ENCODE data around the gene RBMS1.
A peak's percentile ranks its signal among the peaks of the same experiment; 100 is the strongest.

RBMS1 gene

DNA sequence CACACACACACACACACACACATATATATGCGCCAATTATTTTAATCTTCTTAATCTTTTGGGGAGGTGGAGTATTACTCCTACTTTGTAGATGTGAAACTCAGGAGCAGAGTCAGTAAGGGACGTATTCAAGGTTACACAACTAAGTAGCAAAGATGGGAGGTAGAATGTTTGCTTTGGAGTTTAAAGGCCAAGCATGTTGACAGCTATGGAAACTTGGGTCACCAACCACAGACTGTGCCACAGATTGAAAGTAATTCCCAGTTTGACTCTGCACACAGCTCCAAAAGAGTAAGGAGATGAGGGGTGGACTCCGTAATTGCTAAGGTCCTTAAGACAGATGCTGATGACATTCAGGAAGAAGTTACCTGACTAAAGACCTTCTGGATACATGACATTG, 168.7 kb downstream of the RBMS1 start:
- DNase-seq: no peak

DNA sequence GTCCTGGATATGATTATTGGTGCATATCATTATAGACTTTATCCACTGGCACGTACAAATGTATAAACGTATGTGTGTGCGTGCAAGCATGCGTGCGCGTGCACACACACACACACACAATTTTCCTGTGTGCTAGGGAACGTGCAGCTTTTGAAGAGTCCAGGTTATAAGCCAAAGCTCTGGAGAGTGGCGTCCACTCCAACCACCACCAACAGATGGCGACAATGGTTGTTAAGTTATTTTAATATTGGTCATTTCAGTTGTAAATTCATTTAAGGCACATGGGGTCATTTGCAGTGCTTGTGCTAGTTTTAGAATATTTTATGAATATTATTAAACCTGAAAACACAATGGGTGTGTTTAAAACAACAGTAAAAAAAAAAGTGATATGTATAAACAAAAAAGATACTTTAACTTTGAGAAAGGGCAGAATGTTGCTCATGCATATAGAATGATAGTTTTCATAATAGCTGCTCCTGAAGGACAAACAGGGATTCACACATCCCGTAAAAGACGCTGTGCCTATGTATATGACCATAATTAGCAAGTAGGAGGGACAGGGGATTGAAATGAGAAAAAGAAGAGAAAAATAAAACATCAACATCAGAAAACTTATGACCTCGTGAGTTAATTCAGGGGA, 169.3 kb downstream of the RBMS1 start:
- DNase-seq: peak; percentile 73

DNA sequence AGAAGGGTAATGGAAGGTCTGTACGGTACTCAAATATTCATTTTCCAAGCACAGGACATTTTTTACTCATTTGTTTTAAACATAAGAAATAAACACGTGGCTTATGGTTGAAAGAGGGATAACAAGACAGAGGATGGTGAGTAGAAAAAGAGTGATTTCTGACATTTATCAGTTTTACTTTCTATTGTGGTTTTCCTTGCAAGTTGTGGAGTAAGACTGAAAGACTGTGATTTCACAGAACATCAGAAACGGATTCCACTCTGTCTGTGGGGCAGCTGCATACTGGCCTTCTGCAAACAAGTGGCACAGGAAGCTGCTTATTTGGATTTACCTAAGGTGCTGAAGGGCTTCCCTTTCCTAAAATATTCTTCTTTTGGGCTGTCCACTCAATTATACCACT, 171.3 kb downstream of the RBMS1 start:
- no peak for DNase-seq

DNA sequence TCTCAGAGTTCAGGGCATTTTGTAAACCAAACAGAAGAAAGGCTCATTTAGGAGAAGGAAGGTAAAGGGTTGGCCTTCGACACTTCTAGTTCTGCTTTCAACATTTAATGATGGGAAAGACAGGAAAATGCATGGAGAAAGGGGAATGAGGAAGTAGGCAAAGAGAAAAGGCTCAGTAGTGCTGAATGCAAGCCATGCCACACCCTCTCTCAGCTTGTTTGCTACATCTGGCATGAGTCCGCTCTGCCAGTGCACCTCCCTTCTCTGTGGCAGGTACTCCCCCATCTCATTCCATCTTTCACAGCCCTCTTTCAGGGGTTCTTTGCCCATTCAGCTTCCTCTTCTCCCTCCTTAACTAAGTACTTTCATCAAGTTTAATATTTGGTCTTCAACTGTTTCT, 172.6 kb downstream of the RBMS1 start:
- DNase-seq: no peak

DNA sequence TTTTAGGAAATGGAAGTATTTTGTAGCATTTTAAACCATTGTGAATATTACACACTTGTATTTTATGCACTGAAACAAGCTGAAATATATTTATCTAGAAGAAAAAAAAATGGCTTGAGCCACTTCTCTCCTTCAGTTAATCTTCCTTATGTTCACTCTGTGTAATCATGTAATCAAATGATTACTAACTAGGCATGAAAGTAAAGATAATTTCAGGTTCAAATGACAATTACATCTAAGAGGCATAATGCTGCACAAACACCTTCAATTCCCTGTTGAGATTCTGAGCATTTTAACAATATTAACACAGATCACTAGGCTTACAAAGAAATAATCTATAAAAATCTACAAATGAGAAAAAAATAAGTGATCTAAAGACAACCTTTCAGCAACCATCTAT, 173.9 kb downstream of the RBMS1 start:
- no peak for DNase-seq

DNA sequence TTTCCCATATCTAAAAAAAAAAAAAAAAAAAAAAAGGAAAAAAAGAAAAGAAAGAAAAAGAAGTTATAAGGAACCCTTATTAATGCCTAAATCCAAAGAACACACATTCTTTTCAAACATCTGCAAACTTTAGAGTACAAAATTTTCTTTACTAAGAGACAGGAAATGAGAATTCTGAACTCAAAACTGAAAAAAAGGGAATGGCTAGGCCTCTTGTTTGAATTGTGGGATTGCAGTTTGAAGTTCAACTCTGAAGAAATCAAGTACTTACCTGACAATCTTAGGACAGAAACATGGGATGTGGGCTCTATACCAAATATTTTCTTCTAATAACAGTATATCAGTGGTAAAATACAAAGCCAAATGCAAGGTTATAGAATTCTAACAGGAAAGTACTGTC, 175.4 kb downstream of the RBMS1 start:
- no peak for DNase-seq

DNA sequence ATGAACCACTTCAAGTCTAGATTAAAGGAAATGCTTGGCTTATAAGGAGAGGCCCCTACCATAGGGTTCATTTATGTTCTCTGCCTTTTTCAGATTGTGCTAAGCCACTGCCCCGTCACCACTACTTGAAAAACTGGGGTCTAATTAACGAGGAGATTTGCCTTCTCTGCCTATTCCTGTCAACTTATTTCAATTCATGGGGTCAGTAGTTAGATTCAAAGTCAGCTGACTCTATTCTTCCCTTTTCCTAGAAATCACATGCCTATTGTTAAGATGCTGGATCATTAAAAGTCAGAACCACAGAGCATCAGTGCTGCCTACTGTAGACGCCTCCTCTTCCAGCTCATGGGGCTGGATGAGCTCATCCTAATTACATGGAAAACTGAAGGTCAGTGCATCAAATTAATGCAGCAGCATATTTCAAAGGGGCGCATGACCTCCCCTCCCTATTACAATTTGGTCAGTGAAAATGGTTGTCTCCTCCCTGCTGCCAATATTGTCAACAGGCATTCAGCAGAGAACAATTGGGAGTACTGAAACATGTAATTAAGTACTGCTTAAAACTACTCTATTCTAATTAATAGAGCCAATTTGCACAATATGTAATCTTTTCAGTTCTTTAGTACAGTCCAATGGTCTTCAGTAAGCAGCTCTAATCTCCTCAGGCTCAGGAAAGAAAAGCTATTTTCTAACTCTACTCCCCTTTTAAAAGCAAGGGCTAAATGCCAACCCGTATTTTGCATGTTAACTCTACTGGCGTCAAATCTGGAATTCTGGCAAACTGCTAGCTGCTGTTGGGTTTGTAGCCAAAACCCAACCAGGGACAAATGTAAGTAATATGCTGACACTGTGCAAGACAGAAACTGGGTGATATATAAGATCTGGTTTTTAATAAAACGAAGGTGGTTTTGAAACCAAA, 176.2 kb downstream of the RBMS1 start:
- DNase-seq: no peak

DNA sequence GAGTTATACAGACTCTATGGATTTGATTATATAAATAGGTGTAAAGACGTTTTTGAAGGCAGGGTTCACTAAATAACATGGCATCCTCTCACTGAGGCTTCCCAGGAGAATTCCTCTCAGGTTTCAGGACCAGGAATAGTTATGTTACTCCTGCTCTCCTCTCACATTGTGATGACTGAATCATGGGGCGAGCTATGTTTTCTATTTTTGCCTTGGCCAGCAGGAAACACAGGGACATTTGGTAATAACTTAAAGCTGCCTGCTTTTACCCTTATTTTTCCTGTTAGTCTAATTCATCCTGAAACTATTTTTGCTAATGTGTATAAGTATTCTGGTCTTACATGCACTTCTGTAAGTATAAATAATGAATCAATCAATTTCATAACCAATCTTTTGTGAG, 178.3 kb downstream of the RBMS1 start:
- DNase-seq: no peak

DNA sequence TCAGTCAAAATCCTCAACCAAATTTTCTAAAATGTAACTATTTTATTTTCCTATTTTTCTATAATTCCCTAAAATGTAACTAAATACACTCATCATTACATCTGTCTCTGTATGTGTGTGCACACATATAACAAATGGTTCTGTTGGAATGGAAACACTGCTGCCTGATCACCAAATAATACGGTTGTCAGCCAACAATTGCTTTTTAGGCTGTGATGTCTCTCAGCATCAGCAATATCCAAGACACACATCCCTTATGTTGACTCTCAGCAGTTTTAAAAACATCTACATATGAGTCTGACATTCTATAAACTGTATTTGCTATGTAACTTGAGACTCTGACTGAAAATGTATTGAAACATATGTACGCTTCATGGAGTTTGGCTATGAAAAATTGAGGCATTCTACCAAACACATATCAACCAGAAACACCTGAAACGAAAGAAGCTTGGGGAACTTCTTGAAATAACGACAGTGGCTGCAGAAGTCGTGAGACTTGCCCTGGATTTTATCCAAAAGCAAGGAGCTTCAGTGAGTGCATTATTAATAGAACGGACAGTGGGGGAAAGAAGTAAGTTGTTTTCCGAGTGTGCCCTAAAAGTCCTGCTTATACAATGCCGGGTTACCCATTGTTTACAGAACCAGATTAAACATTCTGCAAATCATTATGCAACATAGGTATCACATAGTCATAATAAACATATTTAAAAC, 183.3 kb downstream of the RBMS1 start:
- no peak for DNase-seq

DNA sequence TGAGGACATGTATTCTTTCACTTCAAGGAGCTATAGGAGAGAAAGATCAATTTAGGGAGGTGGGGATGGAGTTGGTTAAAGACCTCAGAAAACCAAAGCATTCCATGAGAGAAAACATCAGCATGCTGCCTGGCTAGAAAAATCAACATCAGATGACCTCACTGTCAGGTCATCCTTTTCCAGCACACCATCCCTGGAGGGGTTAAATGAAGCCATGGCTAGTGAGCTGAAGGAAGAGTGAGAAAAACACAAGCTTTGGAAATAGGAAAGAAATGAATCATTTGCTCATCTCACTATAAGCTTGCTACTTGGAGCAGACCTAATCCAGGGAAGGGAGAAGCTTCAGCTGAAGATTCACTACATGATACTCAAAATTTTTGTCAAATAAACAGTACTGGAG, 184.0 kb downstream of the RBMS1 start:
- no peak for DNase-seq

DNA sequence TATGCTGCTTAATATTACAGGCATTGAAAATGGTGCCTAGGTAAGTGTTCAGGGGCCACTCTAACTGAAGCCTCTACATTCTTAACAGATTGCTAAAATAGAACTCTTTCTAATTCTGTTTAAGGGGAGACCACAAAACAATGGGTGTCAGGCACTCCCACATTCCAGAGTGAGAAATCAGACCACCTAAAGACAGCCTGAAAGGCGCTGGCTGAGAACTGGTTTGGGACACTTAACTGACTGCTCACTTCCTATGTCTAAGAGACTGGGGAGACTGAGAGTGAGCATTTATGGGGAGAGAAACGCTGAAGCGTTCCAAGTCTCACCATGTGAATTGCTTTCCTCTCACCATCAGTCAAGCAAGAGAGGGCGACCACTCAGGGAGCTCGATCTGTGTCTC, 184.7 kb downstream of the RBMS1 start:
- no peak for DNase-seq

DNA sequence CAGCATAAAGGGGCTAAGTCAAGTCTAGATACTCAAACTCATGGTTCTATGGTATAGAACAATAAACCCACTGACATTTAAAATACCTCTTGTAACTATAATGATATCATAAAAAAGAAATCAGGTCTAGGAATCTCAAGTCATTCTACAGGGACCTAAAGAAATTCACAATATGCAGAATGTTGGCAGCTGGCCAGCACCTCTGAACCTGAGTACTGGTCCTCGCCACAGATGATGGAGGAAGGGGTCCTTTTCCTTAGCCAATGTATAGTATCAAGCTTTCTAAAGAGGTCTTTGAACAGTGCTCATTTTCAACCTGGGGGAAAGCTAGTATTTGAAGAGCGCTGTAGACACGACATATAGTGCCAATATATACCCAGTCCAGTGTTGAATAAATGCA, 185.1 kb downstream of the RBMS1 start:
- DNase-seq: no peak

DNA sequence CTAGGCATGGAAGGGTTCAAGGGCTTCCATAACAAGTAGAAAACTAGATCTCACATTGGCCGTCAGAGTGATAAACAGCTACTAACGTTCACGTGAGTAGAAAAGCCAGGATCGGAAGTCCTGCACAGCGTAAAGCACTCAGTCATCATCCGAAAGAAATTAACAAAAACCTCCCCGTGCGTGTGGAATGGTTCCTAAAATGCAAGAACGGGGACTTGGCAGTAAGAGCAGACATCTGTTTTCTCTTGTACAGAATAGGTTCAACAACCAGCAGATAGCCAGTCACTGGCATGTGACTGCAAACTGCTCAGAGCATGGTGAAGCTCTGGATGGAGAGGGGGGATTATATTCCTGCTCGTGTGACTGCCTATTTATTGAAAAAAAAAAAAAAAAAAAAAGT, 186.6 kb downstream of the RBMS1 start:
- DNase-seq: no peak

DNA sequence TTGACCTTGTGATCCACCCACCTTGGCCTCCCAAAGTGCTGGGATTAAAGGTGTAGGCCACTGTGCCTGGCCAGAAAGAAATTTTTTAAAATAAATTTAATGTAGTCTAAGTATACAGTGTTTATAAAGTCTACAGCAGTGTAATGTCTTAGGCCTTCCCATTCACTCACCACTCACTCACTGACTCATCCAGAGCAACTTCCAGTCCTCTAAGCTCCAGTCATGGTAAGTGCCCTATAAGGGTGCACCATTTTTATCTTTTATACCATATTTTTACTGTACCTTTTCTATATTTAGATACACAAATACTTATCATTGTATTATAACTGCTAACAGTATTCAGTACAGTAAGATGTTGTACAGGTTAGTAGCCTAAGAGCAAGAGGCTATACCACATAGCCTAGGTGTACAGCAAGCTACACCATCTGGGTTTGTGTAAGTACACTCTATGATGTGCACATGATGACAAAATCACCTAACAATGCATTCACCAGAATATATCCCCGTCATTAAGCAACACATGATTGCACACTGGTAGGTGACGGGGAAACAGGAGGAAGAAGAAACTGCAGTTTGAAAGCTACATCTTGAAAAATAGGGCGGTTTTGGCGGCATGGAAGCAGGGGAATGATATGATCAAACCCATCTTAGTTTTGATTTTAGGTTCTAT, 188.4 kb downstream of the RBMS1 start:
- DNase-seq: no peak

DNA sequence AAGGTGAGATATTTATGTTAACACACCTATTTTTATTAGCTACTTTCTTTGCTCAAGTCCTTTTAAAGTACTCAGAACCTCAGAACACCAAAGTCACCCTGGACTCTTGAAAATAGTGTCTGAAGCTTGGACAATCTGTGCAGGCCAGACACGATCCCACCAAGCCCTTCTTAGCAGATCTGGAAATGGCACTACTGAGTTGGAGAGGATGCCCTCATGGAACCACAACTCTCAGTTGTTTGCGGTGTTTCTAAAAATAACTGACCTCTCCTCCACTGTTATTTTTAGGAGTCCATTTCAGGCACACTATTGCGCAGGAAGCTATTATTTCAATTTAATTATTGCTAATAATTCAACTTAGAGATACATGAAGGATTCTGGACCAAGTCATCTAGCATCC, 190.1 kb downstream of the RBMS1 start:
- no peak for DNase-seq

DNA sequence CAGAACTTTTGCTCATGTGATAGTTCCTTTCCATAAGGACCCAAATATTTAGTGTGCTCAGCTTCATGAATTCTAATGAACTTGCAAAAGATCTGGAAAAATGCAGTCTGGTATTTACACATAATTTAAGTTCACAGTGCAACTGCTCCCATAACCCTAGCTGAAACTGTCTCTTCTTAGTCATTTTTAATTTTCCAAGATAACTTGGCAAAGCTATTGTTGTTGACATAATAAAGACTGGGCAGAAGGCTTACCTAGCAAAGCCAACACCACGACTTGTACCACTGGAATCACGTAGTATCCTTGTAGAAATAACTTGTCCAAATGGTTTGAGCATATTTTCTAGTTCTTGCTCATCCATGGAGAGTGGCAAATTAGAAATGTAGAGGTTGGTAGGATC, 190.5 kb downstream of the RBMS1 start:
- no peak for DNase-seq

DNA sequence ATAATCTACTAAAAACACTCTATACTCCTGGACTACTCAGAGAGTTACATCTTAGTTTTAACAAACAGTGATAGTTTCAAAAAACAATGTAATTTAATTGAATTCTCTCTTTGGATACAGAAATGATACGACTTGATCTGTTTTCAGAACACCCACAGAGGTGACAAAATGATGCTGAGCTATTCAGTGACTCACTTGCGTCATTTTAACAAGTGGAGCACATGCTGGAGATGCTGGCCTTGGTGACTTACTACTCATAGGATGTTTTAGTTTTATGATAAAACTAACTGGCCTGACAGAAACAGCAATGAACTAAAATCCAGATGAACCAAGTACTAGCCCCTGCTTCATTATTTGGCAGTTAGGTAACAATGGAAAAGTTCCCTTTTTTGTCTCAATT, 192.2 kb downstream of the RBMS1 start:
- DNase-seq: no peak

DNA sequence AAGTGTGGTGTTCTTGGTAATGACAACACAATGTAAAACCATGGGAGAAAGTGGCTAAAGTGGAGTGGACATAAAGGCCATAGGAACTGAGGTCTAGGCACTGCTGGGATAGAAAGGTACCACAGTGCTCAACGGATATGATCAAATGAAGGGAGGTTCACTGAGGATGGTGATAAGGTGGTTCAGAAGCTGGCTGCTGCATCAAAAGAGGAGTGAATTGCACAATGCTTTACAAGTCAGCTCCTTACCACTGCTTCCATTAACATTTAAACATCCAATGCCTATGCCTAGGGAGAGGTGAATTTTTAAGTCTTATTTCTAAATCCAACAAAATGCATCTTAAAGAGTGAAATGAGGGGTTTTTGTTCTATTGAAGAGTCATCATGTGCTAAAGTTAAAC, 193.4 kb downstream of the RBMS1 start:
- no peak for DNase-seq

DNA sequence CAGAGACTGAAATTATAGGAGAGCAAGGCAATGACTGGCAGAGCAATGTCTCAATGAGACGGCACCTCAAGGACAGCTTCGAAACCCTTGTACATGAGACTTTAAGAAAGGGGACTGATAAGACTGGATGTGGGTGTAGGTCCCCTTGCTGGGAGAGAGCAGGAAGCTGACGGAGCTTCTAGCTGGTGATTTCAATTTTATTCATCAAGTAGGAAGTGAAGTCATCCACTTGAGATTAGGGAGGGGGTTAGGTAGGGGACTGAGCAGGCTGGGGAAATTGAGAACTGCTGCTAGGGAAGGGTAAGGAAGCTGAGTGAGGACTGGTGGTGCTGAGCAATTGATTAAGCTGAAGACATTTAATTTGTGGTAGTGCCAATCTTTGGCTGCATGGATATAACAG, 194.1 kb downstream of the RBMS1 start:
- DNase-seq: no peak

DNA sequence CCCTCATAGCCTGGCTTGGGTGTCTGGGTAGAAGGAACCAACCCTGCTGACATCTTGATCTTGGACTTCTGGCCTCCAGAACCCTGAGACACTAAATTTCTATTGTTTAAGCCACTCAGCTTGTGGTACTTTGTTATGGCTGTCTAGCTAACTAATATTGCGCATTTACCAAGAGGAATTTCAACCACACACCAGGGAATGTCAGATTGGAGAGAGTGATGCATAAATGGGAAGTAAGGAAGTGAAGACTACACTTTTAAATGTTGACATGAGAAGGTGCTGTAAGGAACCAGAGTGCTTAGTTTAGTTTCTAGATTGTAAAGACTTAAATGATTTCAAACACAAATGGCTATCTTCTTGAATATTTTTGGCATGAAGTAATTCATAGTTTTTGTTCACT, 194.6 kb downstream of the RBMS1 start:
- no peak for DNase-seq

DNA sequence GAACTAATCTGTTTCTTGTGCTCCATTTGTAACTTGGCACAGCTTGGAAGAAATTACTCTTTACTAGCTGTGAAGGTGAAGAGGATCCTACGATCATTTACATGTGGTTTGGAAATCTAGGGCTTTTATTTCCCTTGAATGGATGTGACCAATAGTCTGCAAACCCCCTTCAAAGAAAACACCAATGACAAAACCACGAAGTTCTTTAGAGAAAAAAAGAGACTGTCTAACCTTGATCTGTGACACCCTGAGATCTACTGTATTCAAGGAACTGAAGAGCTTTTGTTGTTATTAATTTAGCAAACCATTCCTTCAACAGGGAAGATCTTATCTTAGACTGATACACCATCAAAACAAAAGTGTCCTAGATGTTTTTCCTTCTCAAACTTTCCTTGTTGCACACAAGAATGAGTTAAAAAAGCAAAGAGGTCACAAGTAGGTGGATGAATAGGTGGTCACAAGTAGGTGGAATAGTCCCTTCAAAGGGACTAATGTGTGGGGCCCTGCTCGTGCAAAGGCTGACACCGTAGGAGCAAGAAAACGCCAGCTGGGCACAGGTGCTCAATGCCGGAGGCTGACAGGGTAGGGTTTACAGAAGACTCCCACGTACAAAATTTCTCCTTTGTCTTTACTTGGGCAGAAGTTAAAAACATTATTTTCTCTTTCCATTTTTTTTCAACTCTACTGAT, 197.9 kb downstream of the RBMS1 start:
- DNase-seq: no peak

DNA sequence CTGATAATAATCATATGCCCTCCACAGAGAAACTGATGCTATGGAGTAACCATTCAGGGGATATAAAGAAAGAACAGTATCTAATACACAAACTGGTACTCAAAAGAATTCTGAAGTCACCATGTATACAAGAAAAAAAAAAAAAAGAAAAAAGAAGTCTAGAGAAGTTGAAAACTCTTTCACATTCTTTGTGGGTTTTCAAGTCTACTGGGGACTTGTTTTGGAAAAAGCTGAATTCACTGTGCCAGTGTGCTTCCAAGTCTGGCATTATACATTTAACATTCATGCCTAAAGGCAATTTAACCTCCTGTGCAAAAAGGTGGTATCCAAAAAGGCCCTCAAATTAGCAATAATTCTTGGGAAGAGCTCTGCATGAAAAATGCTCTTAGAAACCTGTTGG, 198.7 kb downstream of the RBMS1 start:
- no peak for DNase-seq

DNA sequence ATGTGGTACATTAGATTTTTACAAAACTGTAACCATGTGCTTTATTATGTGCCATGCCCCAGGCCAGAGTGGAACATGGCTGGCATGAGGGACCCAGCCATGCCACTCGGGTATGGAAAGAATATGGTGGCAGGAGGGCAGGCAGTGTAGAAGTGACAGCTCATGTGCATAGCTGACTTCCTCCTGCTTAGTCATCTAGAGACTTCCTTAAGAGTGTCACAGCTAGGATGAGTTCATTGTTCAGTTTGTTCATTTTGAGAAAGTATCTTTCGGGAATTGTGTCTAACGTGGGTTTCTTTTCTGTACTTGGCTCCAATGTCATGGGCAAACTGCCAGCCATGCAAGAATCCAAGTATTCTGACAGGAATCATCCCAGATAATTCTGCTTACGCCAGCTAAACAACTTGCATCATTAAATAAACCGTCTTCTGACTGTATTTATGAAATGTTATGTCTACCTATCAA, 199.2 kb downstream of the RBMS1 start:
- DNase-seq: no peak
